GM12878 (cell line): ENCODE results near the gene RUFY4. TPM values are rescaled to one million over a fixed set of nuclear protein-coding genes. Genes with fewer than 3 reads are reported as not detected.

Experiments used
- ATF3 ChIP-seq: IDR thresholded peaks from 2 replicates; pipeline ENCODE4 v1.6.1; 2011; ENCODE audit warnings: low read depth, mild to moderate bottlenecking, low read length, moderate library complexity, borderline replicate concordance; ENCODE audit errors: extremely low read depth
- BMI1 ChIP-seq: fragments of 450-650 bp; IDR thresholded peaks from 2 replicates; pipeline ENCODE4 v1.6.1; 2016; ENCODE audit warnings: mild to moderate bottlenecking, moderate library complexity, borderline replicate concordance
- CBX5 ChIP-seq: sonication (generic); IDR thresholded peaks from 2 replicates; pipeline ENCODE4 v1.6.1; 2016; ENCODE audit warnings: low read depth, moderate library complexity, mild to moderate bottlenecking, inconsistent platforms
- E4F1 ChIP-seq: fragments of 450-650 bp; IDR thresholded peaks from 2 replicates; pipeline ENCODE4 v1.6.1; 2018; ENCODE audit warnings: borderline replicate concordance, mild to moderate bottlenecking; ENCODE audit not compliant: partially characterized antibody
- EGR1 ChIP-seq, 2 experiments: IDR thresholded peaks; 1 replicate in 1 of 2; 2 replicates in 1 of 2; pipeline ENCODE4 v1.6.1; 2011 to 2012; ENCODE audit warnings: low read depth in 2 of 2, low read length in 2 of 2, borderline replicate concordance in 1 of 2, mild to moderate bottlenecking in 1 of 2, moderate library complexity in 1 of 2
- ELK1 ChIP-seq: IDR thresholded peaks from 2 replicates; pipeline ENCODE4 v1.6.1; 2012; ENCODE audit warnings: low read depth, low read length, improper control_type of control experiment
- ESRRA ChIP-seq: IDR thresholded peaks from 2 replicates; pipeline ENCODE4 v1.6.1; 2012; ENCODE audit warnings: mild to moderate bottlenecking, low read length, improper control_type of control experiment
- IRF4 ChIP-seq: IDR thresholded peaks from 2 replicates; pipeline ENCODE4 v1.6.1; 2011; ENCODE audit warnings: low read depth, low read length
- JUND ChIP-seq: IDR thresholded peaks from 2 replicates; pipeline ENCODE4 v1.6.1; 2012; ENCODE audit warnings: low read depth, mild to moderate bottlenecking, low read length, improper control_type of control experiment, moderate library complexity
- MLLT1 ChIP-seq: fragments of 450-650 bp; IDR thresholded peaks from 2 replicates; pipeline ENCODE4 v1.6.1; 2016; ENCODE audit warnings: mild to moderate bottlenecking
- NBN ChIP-seq: fragments of 450-650 bp; IDR thresholded peaks from 2 replicates; pipeline ENCODE4 v1.6.1; 2016
- PAX5 ChIP-seq: IDR thresholded peaks from 2 replicates; pipeline ENCODE4 v1.6.1; 2011; ENCODE audit warnings: low read depth, low read length, borderline replicate concordance
- SIX5 ChIP-seq: IDR thresholded peaks from 2 replicates; pipeline ENCODE4 v1.6.1; 2011; ENCODE audit warnings: mild to moderate bottlenecking, low read depth, low read length, moderate library complexity; ENCODE audit not compliant: severe bottlenecking
- SP1 ChIP-seq: IDR thresholded peaks from one replicate; pipeline ENCODE4 v1.6.1; 2011; ENCODE audit warnings: low read depth, low read length
- TCF12 ChIP-seq: IDR thresholded peaks from 2 replicates; pipeline ENCODE4 v1.6.1; 2011; ENCODE audit warnings: low read depth, mild to moderate bottlenecking, low read length
- TCF7 ChIP-seq: IDR thresholded peaks from 2 replicates; pipeline ENCODE4 v1.6.1; 2014; ENCODE audit warnings: antibody characterized with exemption, borderline replicate concordance
- ZNF217 ChIP-seq: fragments of 450-650 bp; IDR thresholded peaks from 2 replicates; pipeline ENCODE4 v1.6.1; 2017; ENCODE audit warnings: antibody characterized with exemption, mild to moderate bottlenecking
- polyA plus RNA-seq, 11 experiments: library from polyadenylated mRNA; depleted of rRNA in 4 of 11; unstranded in 6 of 11; stranded (reverse) in 5 of 11; fragments of >200 nt; fragmentation: Nextera tagmentation in 4 of 11; fragmentation: Illumina TruSeq in 1 of 11; extraction: Ambion mirVana in 4 of 11; extraction: Trizol in 1 of 11; gene quantifications; 1 replicate in 1 of 11; 2 replicates in 10 of 11; pipeline versions ENCODE4 v1.2.1 to v1.2.3, GENCODE V29; 2011 to 2016; ENCODE audit warnings: inconsistent platforms in 2 of 11, missing spikeins in 2 of 11, low read depth in 1 of 11
- total RNA-seq, 4 experiments: library from RNA; depleted of rRNA in 3 of 4; stranded (reverse); fragments of >200 nt in 3 of 4; fragmentation: Illumina TruSeq in 1 of 4; extraction: Trizol in 1 of 4; gene quantifications; 2 replicates each; pipeline versions ENCODE4 v1.2.1 to v1.2.3, GENCODE V29; 2013 to 2021
- TF ChIP-seq, protein P1 (sequence below): fragments of 450-650 bp; conservative IDR thresholded peaks from 2 replicates; pipeline ENCODE4 v1.6.1; 2017; ENCODE audit warnings: mild to moderate bottlenecking, moderate library complexity

The RUFY4 gene
- total and polyA plus RNA-seq, 10 of the 15 experiments (the other 5 are each of a cell fraction or from before 2014, with no cell fraction given) = 0.05 to 2.7 (median 0.90) TPM

DNA sequence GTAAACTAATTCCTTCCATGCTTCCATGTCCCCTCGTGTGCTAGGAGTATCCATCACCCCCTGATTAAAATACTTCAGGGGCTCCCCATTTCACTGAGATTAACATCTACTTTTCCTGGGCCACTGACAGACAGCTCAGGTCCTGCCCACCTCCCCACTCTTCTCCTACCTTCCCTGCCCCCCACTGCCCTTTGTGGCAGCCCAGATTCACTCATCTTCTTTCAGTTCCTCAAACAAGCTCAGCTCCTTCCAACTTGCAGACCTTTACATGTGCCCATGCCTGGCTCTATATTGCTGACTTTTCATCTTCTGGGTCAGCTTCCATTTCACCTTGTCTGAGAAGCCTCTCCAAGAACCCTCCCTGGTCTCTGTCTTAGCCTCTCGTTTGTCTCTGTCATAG, 12.0 kb downstream of the RUFY4 start (continued):
- TF ChIP-seq BMI1 = no peak; the same call in 1 of the 2 replicates
- TF ChIP-seq SIX5 = no peak
- TF ChIP-seq MLLT1 = no peak
- no peak for TF ChIP-seq CBX5
- TF ChIP-seq, protein P1, sequence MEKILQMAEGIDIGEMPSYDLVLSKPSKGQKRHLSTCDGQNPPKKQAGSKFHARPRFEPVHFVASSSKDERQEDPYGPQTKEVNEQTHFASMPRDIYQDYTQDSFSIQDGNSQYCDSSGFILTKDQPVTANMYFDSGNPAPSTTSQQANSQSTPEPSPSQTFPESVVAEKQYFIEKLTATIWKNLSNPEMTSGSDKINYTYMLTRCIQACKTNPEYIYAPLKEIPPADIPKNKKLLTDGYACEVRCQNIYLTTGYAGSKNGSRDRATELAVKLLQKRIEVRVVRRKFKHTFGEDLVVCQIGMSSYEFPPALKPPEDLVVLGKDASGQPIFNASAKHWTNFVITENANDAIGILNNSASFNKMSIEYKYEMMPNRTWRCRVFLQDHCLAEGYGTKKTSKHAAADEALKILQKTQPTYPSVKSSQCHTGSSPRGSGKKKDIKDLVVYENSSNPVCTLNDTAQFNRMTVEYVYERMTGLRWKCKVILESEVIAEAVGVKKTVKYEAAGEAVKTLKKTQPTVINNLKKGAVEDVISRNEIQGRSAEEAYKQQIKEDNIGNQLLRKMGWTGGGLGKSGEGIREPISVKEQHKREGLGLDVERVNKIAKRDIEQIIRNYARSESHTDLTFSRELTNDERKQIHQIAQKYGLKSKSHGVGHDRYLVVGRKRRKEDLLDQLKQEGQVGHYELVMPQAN = no peak
- 0 out of 2 replicates have a peak, but pooled peaks have one; percentile 19 for TF ChIP-seq NBN
- peak; percentile 99 for TF ChIP-seq IRF4
- no peak for TF ChIP-seq ZNF217
- peak; percentile 32; the same call in 1 of the 2 replicates for TF ChIP-seq JUND
- no peak for TF ChIP-seq ELK1
- TF ChIP-seq TCF7 = no peak
- TF ChIP-seq SP1 = peak; percentile 63
- TF ChIP-seq ESRRA = no peak
- TF ChIP-seq E4F1 = no peak
- TF ChIP-seq EGR1 (IDR thresholded peaks at IDR 0.05; ENCODE audit: borderline replicate concordance in 1 of 2, low read depth in 2 of 2, low read length in 2 of 2) = no peak
- TF ChIP-seq PAX5 = peak; percentile 84
- TF ChIP-seq ATF3 = no peak
- TF ChIP-seq TCF12 = peak; percentile 73; the same call in 1 of the 2 replicates
